Psoas muscle (tissue), 8 donors: Measurements from ENCODE around the gene GALNT5. TPM values are rescaled to one million over a fixed set of nuclear protein-coding genes. Genes with fewer than 3 reads are reported as not detected.

Experiments used
- ATAC-seq, 4 donors: fragments of 200-7000 bp; cut with Tn5 transposase; one replicate each; pipeline ENCODE4 v1.9.1; 2020; ENCODE audit warnings: moderate library complexity in 3 of 4, mild to moderate bottlenecking in 2 of 4
- DNase-seq, 2 donors: peaks; one replicate each; pipeline ENCODE4 v3.0.0-alpha.2; 2020
- H3K27ac ChIP-seq: fragments of 200-600 bp; one replicate; pipeline ENCODE4 v1.8.0; 2022
- H3K27me3 ChIP-seq, 3 donors: fragments of 200-600 bp in 1 of 3; one replicate each; pipeline versions ENCODE4 v1.6.1 to v1.8.0; 2013 to 2022; ENCODE audit warnings: low read length in 2 of 3, mild to moderate bottlenecking in 2 of 3, moderate library complexity in 1 of 3; ENCODE audit not compliant: insufficient read depth in 3 of 3
- H3K36me3 ChIP-seq, 2 donors: fragments of 200-600 bp in 1 of 2; one replicate each; pipeline versions ENCODE4 v1.6.1 to v1.8.0; 2013 to 2022; ENCODE audit warnings: low read depth in 1 of 2, mild to moderate bottlenecking in 1 of 2, moderate library complexity in 1 of 2; ENCODE audit not compliant: insufficient read depth in 1 of 2
- H3K4me1 ChIP-seq: fragments of 200-600 bp; one replicate; pipeline ENCODE4 v1.8.0; 2022
- H3K4me3 ChIP-seq: fragments of 200-600 bp; one replicate; pipeline ENCODE4 v1.8.0; 2022; ENCODE audit warnings: mild to moderate bottlenecking
- H3K9me3 ChIP-seq: fragments of 200-600 bp; one replicate; pipeline ENCODE4 v1.8.0; 2022
- CTCF ChIP-seq: fragments of 200-600 bp; IDR thresholded peaks from one replicate; pipeline ENCODE4 v1.8.0; 2022; ENCODE audit warnings: antibody characterized with exemption
- WGBS, 3 donors: extraction: QIAGEN DNeasy Blood & Tissue Kit; methylation state at CpG; one replicate each; pipeline versions ENCODE4 v1.1.6 to v1.1.7; 2013; 5-methylcytosine and 5-hydroxymethylcytosine counted together
- intact Hi-C, 2 donors: fragments of 100-400 bp; cut with DNase I; formaldehyde crosslinking; loops; one replicate each; pipeline versions ENCODE4 v1.11.0 to v1.14.2; 2022
- polyA plus RNA-seq, 3 donors: library from polyadenylated mRNA; stranded (reverse); fragments of 200-250 nt; gene quantifications; one replicate each; pipeline ENCODE4 v1.2.3, GENCODE V29; 2013
- total RNA-seq, 4 donors: library from RNA; stranded (reverse); fragmentation: NEBNext Ultra II Directional in 2 of 4; extraction: Animal tissue kit (Norgen Biotek cat#: 25700) in 2 of 4; gene quantifications; one replicate each; pipeline versions ENCODE4 v1.2.1 to v1.2.4, GENCODE V29; 2021 to 2023
- donor health status: healthy with polysubstance abuse.
- donor health status: DM: no; HTN: no; CAD: no; lungs with moderate emphysema.
- donor health status: Bipolar disorder and iron deficiency.
- donor health status: healthy.
- donor health status: DM: yes; HTN: yes; CAD: no.
- donor health status: DM: no; HTN: no; CAD: no.
- donor health status: DM: no; HTN: no; CAD: no.
- donor health status: DM: yes; HTN: yes; CAD: no.

The GALNT5 gene
- total and polyA plus RNA-seq, 7 donors = under 0.01 to 0.06 TPM; not detected in 5

- H3K4me3 ChIP-seq = no peak overlapping the region
- WGBS, 3 donors = 36 to 42% (median 37%) methylated on average over 11 of the region's 11 CpGs
- intact Hi-C loops = no loop called here
Measured at GRCh38 chr2:157327621-157328500, 70.4 kb downstream of the GALNT5 start.

GRCh38 chr2:157329524-157329923 lies 72.0 kb downstream of the GALNT5 start:
- Histone ChIP-seq H3K36me3 (no peaks in the 10 kb centered on the region), H3K27ac (no peak overlapping the region), H3K9me3 (no peaks in the 10 kb centered on the region), H3K27me3 (no peaks in the 10 kb centered on the region), H3K4me3 (no peak overlapping the region), H3K4me1 (no peaks in the 10 kb centered on the region)
- whole genome bisulfite sequencing, 3 donors = 73 to 77% (median 74%) methylated on average over 9 of the region's 9 CpGs
- TF ChIP-seq CTCF = no peak
- DNase-seq (no peak), ATAC-seq (no peak)
- intact Hi-C loops = no loop called here

More at GRCh38 chr2:157327621-157328500, 70.4 kb downstream of the GALNT5 start:
- DNase-seq (peak; percentile 74 to 84), ATAC-seq (peak; percentile 70 to 85 (median 81))
- peak; percentile 71 for TF ChIP-seq CTCF
- H3K27me3 ChIP-seq = no peaks in the 10 kb centered on the region
- H3K36me3 ChIP-seq = no peaks in the 10 kb centered on the region
- no peaks in the 10 kb centered on the region for H3K4me1 ChIP-seq
- H3K27ac ChIP-seq = no peak overlapping the region
- H3K9me3 ChIP-seq = no peaks in the 10 kb centered on the region

- Histone ChIP-seq H3K4me1 (no peaks in the 10 kb centered on the region), H3K4me3 (no peak overlapping the region), H3K9me3 (no peaks in the 10 kb centered on the region), H3K36me3 (no peaks in the 10 kb centered on the region), H3K27ac (no peak overlapping the region), H3K27me3 (no peaks in the 10 kb centered on the region)
- no peak for ATAC-seq
- no peak for TF ChIP-seq CTCF
- DNase-seq = no peak
- 88 to 93% (median 90%) methylated on average over 2 of the region's 2 CpGs for WGBS, 3 donors
- intact Hi-C loops = no loop called here
Measured at GRCh38 chr2:157333304-157334047, 76.0 kb downstream of the GALNT5 start.

GRCh38 chr2:157334335-157334734 lies 76.8 kb downstream of the GALNT5 start:
- no peaks in the 10 kb centered on the region for H3K27me3 ChIP-seq
- no peak for DNase-seq
- no peaks in the 10 kb centered on the region for H3K4me1 ChIP-seq
- H3K9me3 ChIP-seq = no peaks in the 10 kb centered on the region
- 71 to 76% (median 74%) methylated on average over 4 of the region's 4 CpGs for WGBS, 3 donors
- no peak overlapping the region for H3K4me3 ChIP-seq
- H3K27ac ChIP-seq = no peak overlapping the region
- intact Hi-C loops = no loop called here
- ATAC-seq = no peak
- H3K36me3 ChIP-seq = no peaks in the 10 kb centered on the region
- no peak for TF ChIP-seq CTCF
